Measurements from ENCODE around the gene ATP6V0C.

ATP6V0C gene

DNA sequence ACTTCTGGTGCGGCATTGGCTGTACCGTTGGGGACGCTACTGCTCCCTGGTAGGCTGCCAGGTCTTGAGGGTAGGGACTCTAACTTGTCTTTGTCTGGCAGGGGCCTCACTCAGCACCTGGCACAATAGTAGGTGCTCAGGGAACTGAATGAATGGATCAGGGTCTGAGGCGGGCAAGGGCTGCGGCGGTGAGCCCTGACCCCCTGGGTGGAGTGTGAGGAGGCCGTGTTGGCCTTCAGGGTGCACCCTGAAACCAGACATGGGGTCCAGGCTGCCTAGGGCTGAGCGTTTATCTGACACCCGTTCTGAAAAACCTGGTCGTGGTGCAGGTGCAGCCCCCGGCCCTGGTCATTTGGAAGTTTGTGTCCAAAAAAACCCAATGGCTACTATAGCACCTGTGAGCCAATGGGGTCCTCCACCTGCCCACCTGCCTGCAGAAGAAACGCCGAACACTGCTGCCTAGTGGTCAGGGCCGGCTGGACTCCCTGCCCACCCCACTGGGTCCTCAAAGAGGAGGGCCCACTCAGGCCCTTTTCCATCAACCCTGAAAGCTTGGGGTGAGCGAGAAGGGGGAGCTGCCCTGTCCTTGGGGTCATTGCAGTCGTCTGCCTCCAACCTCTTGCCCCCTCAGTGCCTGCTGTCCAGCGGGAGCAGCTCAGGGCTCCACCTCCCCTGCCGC is 4.9 kb upstream of the ATP6V0C start:
- DNase-seq: no peak

DNA sequence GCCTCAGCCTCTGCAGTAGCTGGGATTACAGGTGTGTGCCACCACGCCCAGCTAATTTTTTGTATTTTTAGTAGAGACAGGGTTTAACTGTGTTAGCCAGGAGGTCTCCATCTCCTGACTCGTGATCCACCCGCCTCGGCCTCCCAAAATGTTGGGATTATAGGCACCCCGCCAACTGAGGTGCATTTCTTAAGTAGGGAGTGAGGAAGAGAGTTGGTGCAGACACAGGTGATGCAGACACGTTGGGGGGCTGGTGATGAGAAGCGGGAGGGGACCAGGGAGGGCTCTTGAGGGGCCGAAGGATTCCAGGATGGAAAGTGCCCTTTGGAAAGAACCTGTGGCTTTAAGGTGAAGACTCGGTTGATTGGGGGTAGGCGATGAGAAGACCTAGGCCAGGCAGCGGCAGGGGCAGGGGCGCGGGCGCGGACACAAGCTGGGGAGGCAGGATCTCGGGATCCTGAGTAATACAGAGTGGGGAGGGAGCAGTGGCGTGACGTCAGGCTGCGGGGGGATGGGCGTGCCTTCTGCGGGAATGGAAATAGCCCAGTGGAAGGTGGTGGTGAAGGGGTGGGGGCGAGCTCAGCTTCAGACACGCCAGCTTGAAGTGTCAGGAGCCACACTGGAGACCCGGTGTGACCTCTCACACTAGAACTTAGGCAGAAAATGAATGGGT is 2.5 kb upstream of the ATP6V0C start:
- peak in 20 of 51 donors; percentile 19 to 75 (median 40) for DNase-seq

DNA sequence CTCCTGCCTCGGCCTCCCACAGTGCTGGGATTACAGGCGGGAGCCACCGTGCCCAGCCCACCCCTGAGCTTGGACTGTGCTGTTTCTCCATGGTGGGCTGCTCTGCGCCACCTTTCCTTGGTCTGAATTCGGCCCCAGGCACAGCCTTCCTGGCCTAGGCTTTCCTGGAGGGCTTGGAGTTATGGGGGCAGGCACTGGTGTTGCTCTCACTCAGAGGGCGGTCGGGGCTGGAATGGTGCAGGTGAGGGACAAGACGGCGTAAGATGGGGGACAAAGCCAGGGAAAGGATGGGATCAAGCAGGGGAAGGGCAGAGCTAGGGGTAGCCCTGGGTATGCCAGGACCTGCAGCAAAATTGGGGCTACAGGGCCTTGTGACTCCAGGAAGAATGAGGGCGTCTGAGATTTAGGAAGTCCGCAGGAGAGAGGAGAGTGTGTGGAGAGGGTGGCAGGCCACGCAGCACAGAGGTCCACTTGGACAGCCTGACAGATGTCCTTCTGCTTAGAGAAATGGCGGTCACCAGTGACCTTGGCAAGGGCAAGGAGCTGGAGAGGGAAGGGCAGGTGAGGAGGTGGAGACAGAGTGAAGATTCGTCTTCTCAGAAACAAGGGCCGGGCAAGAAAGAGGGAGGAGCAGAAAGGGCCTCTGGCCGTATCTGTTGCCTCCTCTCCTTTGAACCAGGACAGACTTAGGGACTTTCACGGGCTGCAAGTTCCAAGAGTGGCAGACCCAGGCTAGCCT is 1.6 kb upstream of the ATP6V0C start:
- DNase-seq: no peak

DNA sequence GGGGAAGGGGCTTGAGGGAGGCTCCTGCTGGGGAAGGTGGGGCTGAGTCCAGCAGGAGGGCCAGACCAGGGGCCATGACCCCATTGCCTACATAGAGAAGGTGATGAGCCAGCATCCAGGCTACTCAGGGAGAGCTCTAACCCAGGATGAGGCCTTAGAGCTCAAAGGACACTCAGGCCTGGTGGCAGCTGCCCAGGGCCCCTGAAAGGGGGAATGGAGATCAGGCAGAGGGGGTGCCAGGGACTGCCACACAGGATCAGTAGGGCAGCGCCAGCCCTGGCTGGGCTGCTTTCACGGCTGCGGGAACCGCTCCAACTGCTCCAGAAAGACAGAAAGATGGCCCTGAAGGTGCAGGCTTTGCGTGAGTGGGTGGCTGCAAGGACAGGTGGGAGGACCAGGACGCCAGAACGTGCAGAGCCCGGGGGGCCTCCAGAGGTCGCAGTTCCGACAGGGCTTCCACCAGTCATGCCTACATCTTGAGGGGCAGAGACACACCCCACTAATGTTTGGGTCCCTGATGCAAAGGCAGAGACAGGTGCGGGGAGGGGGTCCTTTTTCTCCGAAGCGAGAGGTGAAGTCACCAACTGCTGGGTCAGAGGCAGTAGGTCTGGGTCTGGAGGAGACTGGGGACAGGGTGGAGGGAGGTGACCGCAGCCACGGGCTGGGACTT is 882 bp upstream of the ATP6V0C start:
- DNase-seq: peak in 2 of 51 donors; percentile 55 to 57

DNA sequence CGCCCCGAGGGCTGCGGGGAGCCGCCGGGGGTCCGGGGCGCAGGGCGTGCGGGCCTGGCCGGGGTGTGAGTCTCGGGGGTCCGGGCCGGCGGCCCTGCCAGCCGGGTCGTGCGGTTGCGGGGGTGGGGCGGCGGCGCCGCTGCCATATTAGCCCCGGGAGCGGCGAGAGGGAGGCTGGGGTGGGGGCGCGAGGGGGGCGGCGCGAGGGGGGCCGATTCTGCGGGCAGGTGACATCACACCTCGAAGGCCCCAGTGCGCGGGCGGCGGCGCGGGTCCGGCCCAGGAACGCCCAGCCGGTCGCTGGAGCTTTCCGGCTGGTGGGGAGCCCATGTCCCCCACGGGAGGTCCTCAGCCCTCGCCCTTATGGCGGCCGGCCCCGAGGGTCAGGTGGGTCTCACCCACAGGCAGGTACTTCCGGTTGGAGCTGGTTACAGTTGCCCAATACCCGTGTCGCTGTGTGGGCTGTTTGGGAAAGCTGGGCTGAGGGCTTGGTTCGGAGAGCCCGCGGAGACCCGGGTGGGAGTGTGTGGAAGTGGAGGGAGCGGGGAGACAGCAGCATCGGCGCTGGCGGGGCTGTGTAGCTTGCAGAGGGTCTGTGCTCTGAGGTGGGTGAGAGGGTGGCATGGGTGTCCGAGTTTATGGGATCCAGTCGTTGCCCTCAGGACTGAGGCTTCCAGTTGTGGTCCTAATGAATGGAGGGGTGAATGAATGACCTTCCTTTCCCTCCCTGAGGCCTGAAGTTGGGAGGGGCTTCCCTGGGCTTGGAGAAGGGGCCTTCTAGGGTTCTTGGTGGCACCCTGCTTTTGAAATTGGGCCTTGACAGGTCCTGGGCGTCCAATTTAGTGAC is 804 bp downstream of the ATP6V0C start:
- DNase-seq: peak in 1 of 51 donors; percentile 52

DNA sequence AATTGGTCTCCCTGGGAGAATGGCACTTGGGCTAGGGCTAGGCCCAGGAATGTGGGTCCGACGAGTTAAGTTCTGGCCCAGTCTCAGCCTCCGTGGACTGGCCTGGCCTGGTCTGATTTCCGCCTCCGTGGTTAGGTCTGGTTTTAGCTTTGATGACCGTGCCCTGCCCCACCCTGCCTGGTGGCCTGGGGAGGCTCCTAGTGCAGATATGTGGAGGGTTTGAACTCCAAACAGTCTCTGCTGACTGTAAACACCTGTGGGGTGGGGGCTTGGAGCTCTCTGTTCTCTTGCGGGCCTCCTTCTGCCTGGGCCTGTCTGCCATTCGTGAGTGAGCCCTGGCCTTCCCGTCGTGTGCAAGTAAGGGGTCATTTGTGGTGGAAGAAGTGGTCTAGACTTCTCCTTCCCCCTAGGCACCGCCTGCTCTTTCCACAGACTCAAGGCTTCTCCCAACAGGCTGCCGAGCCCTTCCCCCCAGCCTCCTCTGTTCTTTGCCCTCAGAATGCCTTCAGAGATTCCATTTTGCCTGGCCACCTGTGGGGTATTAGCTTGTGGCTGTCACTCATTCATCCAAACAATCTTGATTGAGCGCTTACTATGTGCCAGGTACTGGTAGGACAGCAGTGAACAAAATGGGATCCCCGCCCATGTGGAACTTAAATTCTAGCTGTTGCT is 1.6 kb downstream of the ATP6V0C start:
- DNase-seq: no peak

DNA sequence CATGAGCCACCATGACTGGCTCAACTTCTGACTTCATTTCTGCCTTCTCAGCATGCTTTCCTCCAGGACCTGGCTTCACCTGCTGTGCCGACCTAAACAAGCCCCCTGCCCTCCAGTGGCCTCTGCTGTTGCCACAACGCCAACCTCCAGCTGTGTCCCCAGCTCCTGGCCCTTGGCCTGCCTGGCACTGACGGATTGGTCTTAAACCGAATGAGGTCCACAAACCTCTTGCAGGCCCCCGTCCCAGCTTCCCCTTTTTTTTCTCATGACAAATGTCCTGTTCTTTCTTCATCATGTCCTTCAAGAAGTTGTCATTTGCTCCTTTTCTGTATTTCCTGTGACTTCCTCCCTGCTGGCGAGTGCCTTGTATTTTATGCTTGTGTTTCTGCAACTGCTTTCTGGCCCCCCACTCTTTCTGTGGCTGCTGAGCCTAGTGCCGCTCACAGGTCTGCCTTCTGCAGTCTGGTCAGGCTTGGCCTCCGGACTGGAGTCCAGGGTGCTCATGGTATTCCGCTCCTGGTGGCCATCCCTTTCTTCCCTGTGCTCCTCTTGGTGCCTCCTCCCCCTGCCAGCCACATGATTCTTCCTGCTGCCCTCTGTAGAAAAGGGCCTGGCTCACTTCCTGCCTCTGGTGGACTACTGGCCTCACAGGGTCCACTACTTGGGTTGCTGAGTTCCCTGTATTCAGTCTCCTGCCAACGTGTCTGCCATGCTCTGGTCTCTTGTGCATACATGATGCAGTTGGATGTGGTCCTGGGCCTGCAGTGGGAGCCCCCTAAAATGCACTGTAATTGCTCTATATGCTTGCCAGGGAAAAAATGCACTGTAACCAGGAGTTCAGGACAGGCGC is 2.9 kb downstream of the ATP6V0C start:
- DNase-seq: peak in 6 of 51 donors; percentile 18 to 52 (median 30)

DNA sequence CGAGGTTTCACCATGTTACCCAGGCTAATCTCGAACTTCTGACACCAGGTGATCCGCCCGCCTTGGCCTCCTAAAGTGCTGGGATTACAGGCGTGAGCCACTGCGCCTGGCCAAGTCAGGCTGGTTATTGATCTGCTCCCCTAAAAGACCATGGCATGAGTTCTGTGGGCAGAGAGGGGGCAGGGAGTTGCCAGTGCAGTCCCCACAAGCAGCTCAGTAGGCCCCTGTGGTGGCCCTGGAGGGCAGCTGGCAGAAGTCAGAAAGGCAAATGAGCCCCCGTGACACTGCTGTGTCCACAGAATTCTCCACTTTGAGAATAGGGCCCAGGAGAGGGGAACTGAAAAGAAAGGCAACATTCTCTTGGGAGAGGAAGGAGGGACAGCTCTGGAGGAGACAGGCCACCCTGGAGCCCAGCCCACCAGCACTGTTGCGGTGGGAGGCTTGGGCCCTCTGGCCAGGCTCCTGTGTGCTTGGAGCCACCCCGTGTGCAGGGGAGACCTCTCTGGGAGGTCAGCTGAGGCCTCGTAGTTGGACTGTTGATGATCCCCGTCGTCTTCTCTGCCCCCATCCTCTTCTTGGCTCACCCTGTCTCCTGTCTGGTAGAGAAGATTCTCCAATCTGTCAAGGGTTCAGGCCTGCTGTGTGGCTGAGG is 4.3 kb downstream of the ATP6V0C start:
- DNase-seq: no peak

DNA sequence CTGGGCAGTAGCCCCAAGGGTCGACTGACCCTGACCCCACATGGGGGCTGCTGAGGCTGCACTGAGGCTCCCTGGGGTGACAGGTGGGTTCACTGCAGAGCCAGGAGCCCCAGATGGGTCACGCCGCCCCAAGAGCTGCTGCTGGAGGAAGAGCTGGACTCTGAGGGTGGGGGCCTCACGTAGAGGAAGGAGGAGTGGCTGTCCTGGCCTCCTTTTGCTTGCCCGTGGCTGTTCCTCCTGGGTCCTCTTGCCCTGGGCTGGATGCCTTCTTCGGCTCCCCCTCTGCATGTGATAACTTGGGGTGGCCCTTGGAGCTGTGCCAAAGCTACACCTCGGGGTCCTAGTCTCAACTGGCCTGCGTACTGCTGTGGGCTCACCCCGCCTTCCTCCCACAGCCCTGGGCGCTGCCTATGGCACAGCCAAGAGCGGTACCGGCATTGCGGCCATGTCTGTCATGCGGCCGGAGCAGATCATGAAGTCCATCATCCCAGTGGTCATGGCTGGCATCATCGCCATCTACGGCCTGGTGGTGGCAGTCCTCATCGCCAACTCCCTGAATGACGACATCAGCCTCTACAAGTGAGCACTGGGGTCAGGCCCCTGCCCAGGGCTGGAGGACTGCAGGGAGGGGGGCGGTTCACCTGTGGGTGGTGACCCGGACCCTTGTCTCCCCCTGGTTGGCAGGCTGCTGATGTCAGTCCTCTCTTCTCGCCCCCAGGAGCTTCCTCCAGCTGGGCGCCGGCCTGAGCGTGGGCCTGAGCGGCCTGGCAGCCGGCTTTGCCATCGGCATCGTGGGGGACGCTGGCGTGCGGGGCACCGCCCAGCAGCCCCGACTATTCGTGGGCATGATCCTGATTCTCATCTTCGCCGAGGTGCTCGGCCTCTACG is 5.3 kb downstream of the ATP6V0C start:
- no peak for DNase-seq

DNA sequence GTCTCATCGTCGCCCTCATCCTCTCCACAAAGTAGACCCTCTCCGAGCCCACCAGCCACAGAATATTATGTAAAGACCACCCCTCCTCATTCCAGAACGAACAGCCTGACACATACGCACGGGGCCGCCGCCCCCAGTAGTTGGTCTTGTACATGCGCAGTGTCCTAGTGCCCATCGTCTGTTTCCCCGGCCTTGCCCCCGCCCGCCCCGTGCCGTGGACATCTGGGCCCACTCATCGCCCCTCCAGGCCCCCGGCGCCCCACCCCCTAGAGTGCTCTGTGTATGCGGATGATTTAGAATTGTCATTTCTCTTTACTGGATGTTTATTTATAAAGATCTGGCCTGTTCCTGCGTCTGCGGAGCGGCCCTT is 5.9 kb downstream of the ATP6V0C start:
- DNase-seq: no peak

DNA sequence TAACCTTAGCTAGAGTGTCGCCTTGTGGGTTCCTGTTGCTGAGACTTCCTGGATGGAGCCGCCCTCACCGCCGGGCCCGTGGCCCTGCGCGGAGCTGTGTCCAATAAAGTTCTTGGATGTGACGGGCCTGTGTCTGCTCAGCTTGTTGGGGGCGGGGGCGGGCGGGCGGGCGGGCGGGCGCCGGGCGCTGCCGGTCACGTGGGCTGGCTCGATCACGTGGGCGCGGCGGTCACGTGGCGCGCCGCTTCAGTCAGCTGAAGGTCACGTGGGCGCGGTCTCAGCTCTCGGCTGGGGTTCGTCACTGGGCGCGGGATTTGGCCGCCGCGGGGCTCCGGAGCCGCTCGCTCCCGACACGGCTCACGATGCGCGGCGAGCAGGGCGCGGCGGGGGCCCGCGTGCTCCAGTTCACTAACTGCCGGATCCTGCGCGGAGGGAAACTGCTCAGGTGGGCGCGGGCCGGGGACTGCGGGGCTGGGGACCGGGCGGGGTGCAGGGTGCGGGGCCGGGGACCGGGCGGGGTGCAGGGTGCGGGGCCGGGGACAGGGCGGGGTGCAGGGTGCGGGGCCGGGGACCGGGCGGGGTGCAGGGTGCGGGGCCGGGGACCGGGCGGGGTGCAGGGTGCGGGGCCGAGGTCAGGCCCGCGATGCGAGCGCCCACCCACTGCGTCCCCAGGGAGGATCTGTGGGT is 6.5 kb downstream of the ATP6V0C start, which contains the start of gene AMDHD2:
Gene AMDHD2 (plus strand): TSS at position 275 of the 687 bp plus-strand sequence. CDS start 88 bp downstream, at position 363.
- peak; percentile 35 to 90 (median 79) for DNase-seq

DNA sequence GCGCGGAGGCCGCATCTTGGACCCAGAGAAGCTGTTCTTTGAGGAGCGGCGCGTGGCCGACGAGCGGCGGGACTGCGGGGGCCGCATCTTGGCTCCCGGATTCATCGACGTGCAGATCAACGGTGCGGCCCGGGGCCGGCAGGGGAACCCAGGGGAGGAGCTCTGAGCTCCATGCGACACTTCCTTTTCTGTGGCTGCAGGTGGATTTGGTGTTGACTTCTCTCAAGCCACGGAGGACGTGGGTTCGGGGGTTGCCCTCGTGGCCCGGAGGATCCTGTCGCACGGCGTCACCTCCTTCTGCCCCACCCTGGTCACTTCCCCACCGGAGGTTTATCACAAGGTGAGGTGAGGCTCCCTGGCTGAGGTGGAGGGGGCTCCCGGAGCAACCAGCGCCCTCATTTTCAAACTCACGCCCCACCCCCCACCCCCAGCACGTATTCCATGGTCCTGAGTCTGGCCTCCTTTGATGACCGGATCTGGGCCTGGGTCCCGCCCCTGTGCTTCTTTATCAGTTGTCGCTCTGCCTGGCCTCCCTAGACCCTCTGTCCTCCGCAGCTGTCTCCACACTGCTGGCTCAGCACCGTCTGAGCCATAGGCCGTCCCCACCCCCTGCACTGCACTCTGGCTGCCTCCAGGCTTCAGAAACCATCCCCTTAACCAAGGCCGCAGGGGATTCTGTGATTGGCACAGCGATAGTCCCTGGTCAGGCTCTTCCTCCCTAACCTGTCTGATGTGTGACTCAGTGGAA is 7.2 kb downstream of the ATP6V0C start:
- DNase-seq: no peak

DNA sequence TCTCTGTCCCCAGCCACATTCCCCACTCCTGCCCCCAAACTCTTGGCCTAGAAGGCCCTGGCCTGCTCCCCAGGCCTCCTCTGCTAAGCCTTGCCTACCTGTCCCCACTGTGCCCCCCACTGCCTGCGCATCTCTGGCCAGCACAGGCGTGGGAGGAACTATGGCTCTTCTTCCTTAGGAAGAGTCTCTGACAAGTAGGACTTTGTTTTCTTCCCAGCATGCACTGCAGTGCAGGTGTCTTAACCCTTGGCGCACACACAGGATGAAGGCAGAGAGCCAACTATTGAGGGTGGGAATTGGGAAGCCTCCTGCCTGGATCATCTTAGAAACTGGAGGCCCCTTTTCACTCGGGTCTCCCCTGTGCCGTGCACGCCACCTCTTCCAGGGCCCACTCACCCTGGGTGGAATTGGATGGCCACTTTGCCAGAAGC is 10.1 kb downstream of the ATP6V0C start:
- no peak for DNase-seq

DNA sequence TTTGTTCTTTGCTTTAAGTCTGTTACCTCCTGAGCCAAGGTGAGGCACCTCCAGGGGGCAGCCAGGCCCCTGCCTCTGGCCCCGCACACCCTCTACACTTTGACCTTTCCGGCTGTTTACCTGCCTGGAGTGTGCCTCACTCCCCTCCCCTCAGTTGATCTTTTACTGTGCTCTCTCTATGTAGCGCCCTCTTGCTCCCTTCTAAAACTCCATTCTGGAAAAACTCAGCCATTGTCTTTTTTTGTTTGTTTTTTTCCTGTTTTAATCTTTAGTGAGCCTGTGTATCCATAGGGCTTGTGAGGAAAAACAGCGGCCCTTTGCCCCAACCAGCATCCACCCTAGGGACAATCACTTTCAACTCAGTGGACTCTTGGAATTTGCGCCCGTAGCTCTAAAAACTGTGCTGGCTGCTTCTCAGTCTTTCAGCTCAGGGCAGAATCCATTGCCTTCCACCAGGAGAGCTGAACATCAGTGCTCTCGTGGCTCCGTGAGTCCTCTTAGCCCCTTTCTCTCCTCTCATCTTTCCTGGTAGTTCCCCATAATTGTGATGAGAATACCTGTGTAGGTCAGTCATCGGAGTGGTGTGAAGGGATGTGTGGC is 10.7 kb downstream of the ATP6V0C start:
- no peak for DNase-seq

DNA sequence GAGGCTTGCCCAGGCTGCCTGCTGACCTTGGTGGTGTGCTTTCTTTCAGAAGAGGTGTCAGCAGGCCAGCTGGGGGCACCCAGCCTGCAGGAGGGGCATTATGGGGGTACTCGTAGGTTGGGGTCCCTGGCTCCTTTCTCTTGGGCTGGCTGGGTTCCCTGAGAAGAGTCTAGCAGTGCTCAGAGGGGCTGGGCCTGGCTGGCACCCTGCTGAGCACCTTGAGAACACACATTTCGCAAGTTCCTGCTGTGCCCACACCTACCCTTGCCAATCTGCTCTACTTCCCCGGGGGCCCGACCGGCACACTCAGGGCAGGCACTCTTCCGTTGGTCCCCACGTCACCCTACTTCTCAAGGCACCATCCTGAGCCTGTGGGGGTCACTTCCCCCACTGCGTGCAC is 12.4 kb downstream of the ATP6V0C start:
- no peak for DNase-seq

All from hypothalamus (tissue), 51 donors.